COLO668 (cell line): ENCODE data around the gene CCNYL1.
"Not testable (repeated sequence)": the region's sequence is repeated elsewhere in the genome, so short reads cannot be mapped to it uniquely, and the experiment has no call there.

ENCODE experiments used
- DNase-seq: peaks from one replicate; lab custom pipeline; 2025; ENCODE audit not compliant: unreplicated experiment; lab: John Stamatoyannopoulos, UW

CCNYL1 gene

GRCh38 chr2:207734264-207734635, 22.8 kb downstream of the CCNYL1 start:
- no peak for DNase-seq

GRCh38 chr2:207734636-207735512, 23.4 kb downstream of the CCNYL1 start:
- no peak for DNase-seq

GRCh38 chr2:207735513-207735859, 24.0 kb downstream of the CCNYL1 start:
- not testable (repeated sequence) for DNase-seq

- DNase-seq = no peak
These were observed 32.1 kb downstream of the CCNYL1 start for GRCh38 chr2:207743514-207743913.

GRCh38 chr2:207744050-207744449, 32.6 kb downstream of the CCNYL1 start:
- no peak for DNase-seq

GRCh38 chr2:207744451-207744850, 33.0 kb downstream of the CCNYL1 start:
- DNase-seq = no peak

- DNase-seq = peak; percentile 58
These were observed 34.7 kb downstream of the CCNYL1 start for GRCh38 chr2:207746131-207746530.

GRCh38 chr2:207747653-207748560, 36.5 kb downstream of the CCNYL1 start:
- DNase-seq = no peak

GRCh38 chr2:207748993-207749392, 37.6 kb downstream of the CCNYL1 start:
- DNase-seq = no peak

- no peak for DNase-seq
These were observed 38.4 kb downstream of the CCNYL1 start for GRCh38 chr2:207749873-207750272.

GRCh38 chr2:207750345-207750744, 38.9 kb downstream of the CCNYL1 start:
- no peak for DNase-seq

GRCh38 chr2:207750876-207751275, 39.4 kb downstream of the CCNYL1 start:
- DNase-seq = no peak

- DNase-seq = not testable (repeated sequence)
These were observed 42.2 kb downstream of the CCNYL1 start for GRCh38 chr2:207753688-207754087.

- DNase-seq = no peak
These were observed 43.3 kb downstream of the CCNYL1 start for GRCh38 chr2:207754498-207755383.

GRCh38 chr2:207758025-207758424, 46.6 kb downstream of the CCNYL1 start:
- DNase-seq = no peak

- DNase-seq = no peak
These were observed 48.5 kb downstream of the CCNYL1 start for GRCh38 chr2:207759890-207760289.

GRCh38 chr2:207760453-207760852, 49.0 kb downstream of the CCNYL1 start:
- no peak for DNase-seq

- DNase-seq = not testable (repeated sequence)
These were observed 50.0 kb downstream of the CCNYL1 start for GRCh38 chr2:207761426-207761825.

- no peak for DNase-seq
These were observed 50.7 kb downstream of the CCNYL1 start for GRCh38 chr2:207762146-207762545.

- no peak for DNase-seq
These were observed 52.0 kb downstream of the CCNYL1 start for GRCh38 chr2:207763303-207763917.
